ENCODE measurements around the gene TSPAN17. TPM values are rescaled to one million over a fixed set of nuclear protein-coding genes. Genes with fewer than 3 reads are reported as not detected.

Gene TSPAN17
- polyA plus RNA-seq, 1 experiment = 65.8 TPM

DNA sequence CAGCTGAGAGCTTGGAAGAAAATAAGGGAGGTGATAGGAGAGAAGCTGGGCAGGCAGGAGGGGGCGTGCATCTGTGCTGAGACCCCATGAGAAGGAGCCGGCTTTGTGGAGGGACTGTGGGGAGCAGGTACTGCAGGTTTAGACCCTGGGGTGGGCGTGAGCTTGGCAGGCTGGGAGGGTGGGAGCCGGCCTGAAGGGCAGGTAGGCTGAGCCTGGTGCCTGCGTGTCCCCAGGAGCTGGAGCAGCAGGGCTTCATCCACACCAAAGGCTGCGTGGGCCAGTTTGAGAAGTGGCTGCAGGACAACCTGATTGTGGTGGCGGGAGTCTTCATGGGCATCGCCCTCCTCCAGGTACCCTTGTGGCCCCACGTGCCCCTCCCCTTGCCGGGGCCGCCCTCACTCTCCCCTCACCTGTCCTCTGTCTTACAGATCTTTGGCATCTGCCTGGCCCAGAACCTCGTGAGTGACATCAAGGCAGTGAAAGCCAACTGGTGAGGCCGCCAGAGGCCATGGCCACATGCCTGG lies 9.2 kb downstream of the TSPAN17 start:
- CTCF ChIA-PET = interaction anchor here (0.7 to 5.3 kb wide), 5 partner anchors 9 to 457 kb away, joined by 3 to 98 read pairs (median 4); no protein-coding TSS in a partner anchor
- Histone ChIP-seq H3K27me3 (ENCODE audit: control insufficient read depth, insufficient read depth, low read length) (no peaks in the 10 kb centered on the region), H3K36me3 (ENCODE audit: control insufficient read depth, insufficient read depth, low read length) (peaks cover 11% of the 10 kb centered on the region), H3K4me3 (ENCODE audit: low read depth, low read length) (no peak overlapping the region)
- POLR2A ChIA-PET = no interaction called here
- no peak for DNase-seq (ENCODE audit: low read depth)
- TF ChIP-seq, protein P1, sequence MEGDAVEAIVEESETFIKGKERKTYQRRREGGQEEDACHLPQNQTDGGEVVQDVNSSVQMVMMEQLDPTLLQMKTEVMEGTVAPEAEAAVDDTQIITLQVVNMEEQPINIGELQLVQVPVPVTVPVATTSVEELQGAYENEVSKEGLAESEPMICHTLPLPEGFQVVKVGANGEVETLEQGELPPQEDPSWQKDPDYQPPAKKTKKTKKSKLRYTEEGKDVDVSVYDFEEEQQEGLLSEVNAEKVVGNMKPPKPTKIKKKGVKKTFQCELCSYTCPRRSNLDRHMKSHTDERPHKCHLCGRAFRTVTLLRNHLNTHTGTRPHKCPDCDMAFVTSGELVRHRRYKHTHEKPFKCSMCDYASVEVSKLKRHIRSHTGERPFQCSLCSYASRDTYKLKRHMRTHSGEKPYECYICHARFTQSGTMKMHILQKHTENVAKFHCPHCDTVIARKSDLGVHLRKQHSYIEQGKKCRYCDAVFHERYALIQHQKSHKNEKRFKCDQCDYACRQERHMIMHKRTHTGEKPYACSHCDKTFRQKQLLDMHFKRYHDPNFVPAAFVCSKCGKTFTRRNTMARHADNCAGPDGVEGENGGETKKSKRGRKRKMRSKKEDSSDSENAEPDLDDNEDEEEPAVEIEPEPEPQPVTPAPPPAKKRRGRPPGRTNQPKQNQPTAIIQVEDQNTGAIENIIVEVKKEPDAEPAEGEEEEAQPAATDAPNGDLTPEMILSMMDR (IDR thresholded peaks at IDR 0.05; ENCODE audit: insufficient read depth, low read depth, low read length) = no peak

DNA sequence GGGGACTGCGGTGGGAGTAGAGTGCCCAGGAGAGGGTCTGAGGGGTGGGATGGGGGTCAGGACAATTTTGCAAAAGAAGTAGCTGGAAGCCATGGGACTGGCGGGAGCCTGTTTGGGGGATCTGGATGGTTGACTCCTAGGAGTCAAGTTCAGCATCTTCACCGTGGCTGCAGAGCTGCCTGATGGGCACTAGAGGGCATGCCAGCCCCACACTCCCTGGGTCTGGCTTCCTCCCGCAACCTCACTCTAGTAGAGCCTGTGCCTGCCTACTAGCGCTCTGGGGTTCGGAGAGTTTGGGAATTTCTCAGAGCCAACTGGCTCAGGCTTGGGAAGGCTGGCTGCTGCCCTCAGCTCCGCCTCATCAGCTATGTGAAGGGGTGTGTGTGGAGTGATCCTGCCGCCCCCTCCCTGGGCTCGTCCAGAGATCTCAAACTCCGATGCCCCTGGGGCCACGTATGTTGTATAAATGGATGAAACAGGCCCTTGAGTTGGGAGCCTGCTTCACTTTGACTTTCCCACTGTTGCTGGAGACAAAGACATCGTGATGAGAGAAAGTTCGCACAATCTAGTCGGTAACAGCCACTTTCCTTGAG lies 10.8 kb downstream of the TSPAN17 start:
- POLR2A ChIA-PET = no interaction called here
- CTCF ChIA-PET = interaction anchor here (0.6 to 5.3 kb wide), 15 partner anchors 8 to 454 kb away, joined by 3 to 98 read pairs (median 3); partner anchors contain the start of genes CLTB and TSPAN17
- TF ChIP-seq, protein P1 (IDR thresholded peaks at IDR 0.05; ENCODE audit: insufficient read depth, low read depth, low read length) = peak; percentile 93
- no peak overlapping the region for H3K4me3 ChIP-seq (ENCODE audit: low read depth, low read length)
- peaks cover 10% of the 10 kb centered on the region for H3K36me3 ChIP-seq (ENCODE audit: control insufficient read depth, insufficient read depth, low read length)
- no peak for DNase-seq (ENCODE audit: low read depth)
- peaks cover 3% of the 10 kb centered on the region for H3K27me3 ChIP-seq (ENCODE audit: control insufficient read depth, insufficient read depth, low read length)

GRCh38 chr5:176658817-176659511 lies 11.7 kb downstream of the TSPAN17 start:
- ChIA-PET CTCF (interaction anchor here (0.6 to 5.3 kb wide), 11 partner anchors 10 to 453 kb away, joined by 3 to 98 read pairs (median 12); partner anchors contain the start of gene TSPAN17), POLR2A (no interaction called here)
- Histone ChIP-seq H3K36me3 (ENCODE audit: control insufficient read depth, insufficient read depth, low read length) (peaks cover 10% of the 10 kb centered on the region), H3K4me3 (ENCODE audit: low read depth, low read length) (no peak overlapping the region), H3K27me3 (ENCODE audit: control insufficient read depth, insufficient read depth, low read length) (peaks cover 8% of the 10 kb centered on the region)
- DNase-seq (ENCODE audit: low read depth) = no peak
- TF ChIP-seq, protein P1 (IDR thresholded peaks at IDR 0.05; ENCODE audit: insufficient read depth, low read depth, low read length) = no peak

DNA sequence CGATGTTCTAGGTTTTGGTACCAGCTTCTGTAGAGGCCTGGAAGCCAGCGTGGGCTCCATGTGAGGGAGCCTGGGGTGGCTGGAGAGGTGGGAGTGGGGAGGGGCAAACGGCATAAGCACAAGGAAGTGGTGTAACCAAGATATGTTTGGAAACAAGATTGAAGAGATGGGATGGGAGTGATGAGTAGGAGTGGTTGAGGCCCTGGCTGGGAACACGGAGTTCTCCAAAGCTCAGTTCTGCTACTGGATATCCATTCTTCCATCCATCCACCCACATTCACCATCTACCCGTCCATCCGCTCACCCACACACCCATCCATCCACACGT lies 12.2 kb downstream of the TSPAN17 start:
- ChIA-PET POLR2A (no interaction called here), CTCF (interaction anchor here (0.6 to 5.3 kb wide), 14 partner anchors 10 to 453 kb away, joined by 3 to 98 read pairs (median 6); partner anchors contain the start of gene TSPAN17)
- Histone ChIP-seq H3K4me3 (ENCODE audit: low read depth, low read length) (no peak overlapping the region), H3K36me3 (ENCODE audit: control insufficient read depth, insufficient read depth, low read length) (peaks cover 8% of the 10 kb centered on the region), H3K27me3 (ENCODE audit: control insufficient read depth, insufficient read depth, low read length) (peaks cover 12% of the 10 kb centered on the region)
- DNase-seq (ENCODE audit: low read depth) = no peak
- TF ChIP-seq, protein P1 (IDR thresholded peaks at IDR 0.05; ENCODE audit: insufficient read depth, low read depth, low read length) = no peak

DNA sequence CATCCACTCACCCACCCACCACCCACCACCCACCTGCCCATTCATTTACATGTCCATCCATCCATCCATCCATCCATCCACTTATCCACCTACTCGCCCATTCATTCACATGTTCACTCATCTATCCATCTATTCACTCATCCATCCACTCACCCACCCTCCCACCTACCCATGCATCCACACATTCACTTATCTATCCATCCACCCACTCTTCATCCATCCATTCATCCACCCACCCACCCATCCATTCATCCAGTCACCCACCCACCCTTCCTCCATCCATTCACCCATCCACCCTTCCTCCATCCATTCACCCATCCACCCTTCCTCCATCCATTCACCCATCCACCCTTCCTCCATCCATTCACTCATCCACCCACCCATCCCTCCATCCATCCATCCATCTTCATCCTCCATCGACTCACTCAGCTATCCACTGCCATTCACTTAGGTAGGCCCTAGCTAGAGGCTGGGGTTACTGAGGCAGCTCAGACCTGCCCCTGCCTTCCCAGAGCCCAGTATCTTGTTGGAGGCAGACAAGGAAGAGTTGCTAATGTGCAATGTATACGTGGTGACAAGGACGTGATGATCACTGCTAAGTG lies 12.7 kb downstream of the TSPAN17 start:
- Histone ChIP-seq H3K4me3 (ENCODE audit: low read depth, low read length) (no peak overlapping the region), H3K27me3 (ENCODE audit: control insufficient read depth, insufficient read depth, low read length) (peaks cover 13% of the 10 kb centered on the region), H3K36me3 (ENCODE audit: control insufficient read depth, insufficient read depth, low read length) (peaks cover 8% of the 10 kb centered on the region)
- TF ChIP-seq, protein P1 (IDR thresholded peaks at IDR 0.05; ENCODE audit: insufficient read depth, low read depth, low read length) = no peak
- ChIA-PET POLR2A (interaction anchor here (0.6 kb wide), 1 partner anchor 13 kb away, joined by 3 read pairs; the partner anchor contains the start of gene TSPAN17), CTCF (interaction anchor here (0.6 to 5.3 kb wide), 33 partner anchors 10 to 707 kb away, joined by 3 to 98 read pairs (median 5); partner anchors contain the start of genes CLTB and TSPAN17)
- DNase-seq (ENCODE audit: low read depth) = no peak
